Peyer's patch (tissue), 4 donors: ENCODE measurements around the gene SPECC1L.

ENCODE experiments used
- POLR2A ChIP-seq, 2 donors: fragments of 450-650 bp; IDR thresholded peaks; one replicate each; pipeline ENCODE4 v1.5.1; 2017; ENCODE audit warnings: antibody characterized with exemption in 2 of 2, mild to moderate bottlenecking in 2 of 2, moderate library complexity in 2 of 2
- TF ChIP-seq, protein P1 (sequence below), 6 experiments: fragments of 450-650 bp in 4 of 6; fragments of 200-600 bp in 2 of 6; sonication (generic) in 1 of 6; IDR thresholded peaks; one replicate each; pipeline ENCODE4 v1.5.1; 2017 to 2019; ENCODE audit warnings: antibody characterized with exemption in 6 of 6, mild to moderate bottlenecking in 3 of 6, moderate library complexity in 1 of 6

DNA sequence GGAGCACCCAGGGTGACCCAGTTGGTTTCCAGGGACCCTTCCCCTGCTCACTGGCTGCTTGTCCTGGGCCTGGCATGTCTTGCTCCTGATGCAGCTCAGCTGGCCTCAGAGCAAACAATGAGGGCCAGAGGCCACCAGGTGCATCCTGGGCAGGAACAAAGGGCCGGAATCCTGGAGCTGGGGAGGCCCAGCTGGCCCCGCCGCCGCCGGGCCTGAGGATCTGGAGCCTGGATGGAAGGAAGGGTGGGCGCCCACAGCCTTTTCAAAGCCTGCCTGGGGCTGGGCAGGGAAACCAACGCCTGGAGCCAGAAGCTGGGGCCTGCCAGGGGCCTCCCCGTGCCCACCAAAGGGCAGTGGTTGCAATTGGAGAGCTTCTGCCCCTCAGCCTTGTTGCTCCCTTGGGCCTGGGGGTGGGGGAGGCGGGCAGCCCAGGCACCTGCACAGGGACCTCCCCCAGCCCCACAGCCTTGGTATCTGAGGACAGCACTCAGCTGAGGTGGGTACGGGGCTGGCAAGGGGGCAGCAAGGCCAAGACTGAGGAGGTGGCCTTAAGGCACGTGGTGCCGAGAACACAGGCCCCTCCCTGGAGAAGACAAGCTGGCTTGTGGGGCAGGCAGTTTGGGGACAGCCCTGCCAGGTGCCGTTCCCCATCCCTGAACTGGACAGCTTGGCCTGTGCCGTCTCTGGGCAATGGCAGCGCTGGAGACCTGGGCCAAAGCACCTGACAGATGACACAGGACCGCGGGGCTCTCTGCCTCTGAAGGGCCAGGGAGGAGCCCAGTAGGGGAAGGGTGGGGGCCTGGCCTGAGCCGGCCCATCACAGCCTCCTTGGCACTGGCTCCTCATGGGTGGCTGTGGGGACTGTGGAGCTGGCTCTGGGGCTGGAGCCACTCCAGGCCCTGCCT, 149.7 kb downstream of the SPECC1L start:
- TF ChIP-seq POLR2A (IDR thresholded peaks at IDR 0.05), result no peak
- TF ChIP-seq, protein P1, sequence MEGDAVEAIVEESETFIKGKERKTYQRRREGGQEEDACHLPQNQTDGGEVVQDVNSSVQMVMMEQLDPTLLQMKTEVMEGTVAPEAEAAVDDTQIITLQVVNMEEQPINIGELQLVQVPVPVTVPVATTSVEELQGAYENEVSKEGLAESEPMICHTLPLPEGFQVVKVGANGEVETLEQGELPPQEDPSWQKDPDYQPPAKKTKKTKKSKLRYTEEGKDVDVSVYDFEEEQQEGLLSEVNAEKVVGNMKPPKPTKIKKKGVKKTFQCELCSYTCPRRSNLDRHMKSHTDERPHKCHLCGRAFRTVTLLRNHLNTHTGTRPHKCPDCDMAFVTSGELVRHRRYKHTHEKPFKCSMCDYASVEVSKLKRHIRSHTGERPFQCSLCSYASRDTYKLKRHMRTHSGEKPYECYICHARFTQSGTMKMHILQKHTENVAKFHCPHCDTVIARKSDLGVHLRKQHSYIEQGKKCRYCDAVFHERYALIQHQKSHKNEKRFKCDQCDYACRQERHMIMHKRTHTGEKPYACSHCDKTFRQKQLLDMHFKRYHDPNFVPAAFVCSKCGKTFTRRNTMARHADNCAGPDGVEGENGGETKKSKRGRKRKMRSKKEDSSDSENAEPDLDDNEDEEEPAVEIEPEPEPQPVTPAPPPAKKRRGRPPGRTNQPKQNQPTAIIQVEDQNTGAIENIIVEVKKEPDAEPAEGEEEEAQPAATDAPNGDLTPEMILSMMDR (IDR thresholded peaks at IDR 0.05), result no peak
